Vagina (tissue), 2 donors: ENCODE measurements around the gene GOLGA6A.
"Not testable (repeated sequence)": the region's sequence is repeated elsewhere in the genome, so short reads cannot be mapped to it uniquely, and the experiment has no call there.

ENCODE experiments used
- POLR2A ChIP-seq, 2 donors: fragments of 450-650 bp; IDR thresholded peaks; one replicate each; pipeline ENCODE4 v1.6.1; 2017; ENCODE audit warnings: antibody characterized with exemption in 2 of 2, mild to moderate bottlenecking in 2 of 2, moderate library complexity in 2 of 2
- TF ChIP-seq, protein P1 (sequence below), 3 experiments: fragments of 450-650 bp in 2 of 3; fragments of 200-600 bp in 1 of 3; sonication (generic) in 1 of 3; IDR thresholded peaks; one replicate each; pipeline ENCODE4 v1.5.1; 2017 to 2019; ENCODE audit warnings: antibody characterized with exemption in 3 of 3, mild to moderate bottlenecking in 2 of 3, moderate library complexity in 2 of 3

DNA sequence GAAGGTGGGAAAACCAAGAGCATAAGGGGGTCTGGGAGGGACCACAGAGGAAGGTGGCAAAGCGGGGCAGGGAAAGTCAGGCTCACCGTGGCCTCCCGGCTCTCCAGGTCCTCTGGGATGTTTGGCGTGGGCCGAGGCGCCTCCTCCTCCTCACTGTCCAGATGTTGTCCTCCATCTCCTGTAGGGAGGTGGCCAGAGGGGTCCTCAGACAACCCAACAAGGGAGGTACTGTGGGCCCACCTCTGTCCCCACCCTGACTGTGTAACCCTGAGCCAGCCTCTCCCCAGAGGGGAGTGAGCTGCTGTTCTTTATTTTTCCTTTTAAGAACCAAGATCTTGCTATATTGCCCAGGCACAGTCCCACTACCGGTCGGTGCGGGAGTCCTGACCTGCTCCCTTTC, 10.2 kb downstream of the GOLGA6A start:
- TF ChIP-seq, protein P1, sequence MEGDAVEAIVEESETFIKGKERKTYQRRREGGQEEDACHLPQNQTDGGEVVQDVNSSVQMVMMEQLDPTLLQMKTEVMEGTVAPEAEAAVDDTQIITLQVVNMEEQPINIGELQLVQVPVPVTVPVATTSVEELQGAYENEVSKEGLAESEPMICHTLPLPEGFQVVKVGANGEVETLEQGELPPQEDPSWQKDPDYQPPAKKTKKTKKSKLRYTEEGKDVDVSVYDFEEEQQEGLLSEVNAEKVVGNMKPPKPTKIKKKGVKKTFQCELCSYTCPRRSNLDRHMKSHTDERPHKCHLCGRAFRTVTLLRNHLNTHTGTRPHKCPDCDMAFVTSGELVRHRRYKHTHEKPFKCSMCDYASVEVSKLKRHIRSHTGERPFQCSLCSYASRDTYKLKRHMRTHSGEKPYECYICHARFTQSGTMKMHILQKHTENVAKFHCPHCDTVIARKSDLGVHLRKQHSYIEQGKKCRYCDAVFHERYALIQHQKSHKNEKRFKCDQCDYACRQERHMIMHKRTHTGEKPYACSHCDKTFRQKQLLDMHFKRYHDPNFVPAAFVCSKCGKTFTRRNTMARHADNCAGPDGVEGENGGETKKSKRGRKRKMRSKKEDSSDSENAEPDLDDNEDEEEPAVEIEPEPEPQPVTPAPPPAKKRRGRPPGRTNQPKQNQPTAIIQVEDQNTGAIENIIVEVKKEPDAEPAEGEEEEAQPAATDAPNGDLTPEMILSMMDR (IDR thresholded peaks at IDR 0.05) = not testable (repeated sequence)
- TF ChIP-seq POLR2A (IDR thresholded peaks at IDR 0.05) = not testable (repeated sequence)
